Stimulated activated CD4-positive, alpha-beta T cell treated with anti-CD3 and anti-CD28 coated beads, Interleukin-1b, Interleukin-23, amount 100 ng/mL, for 24 hours (primary cell): ENCODE measurements around the gene VAC14.

Experiments used
- DNase-seq, 4 experiments: peaks; one replicate each; pipeline ENCODE4 v3.0.0-alpha.2; 2020; ENCODE audit warnings: low read depth in 4 of 4, low spot score in 1 of 4

The VAC14 gene

DNA sequence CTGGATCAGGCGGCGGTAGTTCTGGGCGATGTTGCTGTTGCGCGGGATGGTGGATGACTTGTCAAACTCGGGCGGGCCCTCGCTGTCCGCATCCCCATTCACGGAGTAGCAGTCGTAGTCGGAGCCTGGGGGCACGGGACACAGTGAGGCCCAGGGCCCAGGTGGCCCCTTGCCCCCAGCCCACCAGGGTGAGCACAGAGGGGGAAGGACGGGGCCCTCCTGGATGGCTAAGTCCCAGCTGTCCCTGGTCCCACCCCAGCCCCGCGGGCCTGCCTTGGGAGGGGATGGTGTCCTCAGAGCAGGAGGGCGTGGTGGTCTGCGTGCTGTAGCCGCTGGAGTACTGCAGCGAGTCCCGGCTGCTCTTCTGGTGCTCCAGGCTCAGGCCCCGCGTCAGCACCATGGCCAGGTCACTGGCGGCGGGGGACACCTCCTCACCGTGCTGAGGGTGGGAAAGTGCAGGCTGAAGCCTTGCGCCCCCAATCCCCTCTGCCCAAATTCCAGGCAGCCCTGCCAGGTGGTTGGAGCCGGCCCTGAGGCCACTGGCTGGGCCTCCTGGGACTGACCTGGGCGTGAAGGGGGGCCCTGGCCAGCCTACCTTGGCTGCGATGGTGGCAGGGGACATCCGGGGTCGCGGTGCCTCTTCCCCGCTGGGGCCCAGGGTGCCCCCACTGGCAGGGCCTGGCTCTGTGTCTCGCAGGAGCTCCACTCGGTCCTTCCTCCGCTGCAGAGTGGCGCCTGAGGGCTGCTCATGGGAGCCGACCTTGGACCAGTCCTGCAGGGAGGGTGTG lies 136.4 kb downstream of the VAC14 start:
- DNase-seq: no peak

DNA sequence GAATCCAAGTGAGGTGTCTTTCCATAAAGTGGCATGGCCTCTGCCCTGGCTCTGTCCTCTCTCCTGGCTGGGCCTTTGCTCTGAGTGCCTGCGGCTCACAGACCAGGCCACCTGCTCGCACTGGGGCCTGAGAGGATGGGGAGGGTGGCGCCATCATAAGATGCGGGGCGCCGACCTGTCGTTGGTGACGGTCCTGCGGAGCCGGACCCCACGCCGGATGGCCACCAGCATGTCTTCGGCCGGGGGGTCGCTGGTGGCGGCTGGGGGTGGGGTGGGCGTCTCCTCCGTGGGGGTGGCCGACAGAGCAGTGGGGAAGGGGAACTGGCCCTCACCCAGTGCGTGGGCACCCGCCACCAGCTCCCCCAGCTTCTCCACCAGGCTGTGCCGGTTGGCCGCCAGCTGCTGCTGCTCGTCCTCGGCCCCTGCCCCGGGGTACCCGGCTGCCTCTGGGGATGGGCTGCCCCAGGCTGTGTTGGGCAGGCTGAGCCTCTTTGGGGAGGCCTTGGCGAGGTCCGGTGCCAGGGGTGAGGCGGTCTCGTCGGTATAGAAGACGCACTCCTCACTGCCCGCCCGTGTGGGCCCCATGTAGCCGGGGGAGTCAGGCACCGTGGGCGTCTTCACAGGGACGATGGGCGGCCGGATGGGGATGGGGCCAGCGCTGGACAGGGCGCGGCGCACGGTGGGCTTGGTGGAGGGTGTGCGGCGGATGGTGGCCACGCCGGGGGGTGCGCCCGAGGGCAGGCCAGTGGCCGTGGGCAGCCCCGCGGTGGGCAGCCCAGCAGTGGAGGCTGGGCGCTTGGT lies 137.2 kb downstream of the VAC14 start:
- no peak for DNase-seq

DNA sequence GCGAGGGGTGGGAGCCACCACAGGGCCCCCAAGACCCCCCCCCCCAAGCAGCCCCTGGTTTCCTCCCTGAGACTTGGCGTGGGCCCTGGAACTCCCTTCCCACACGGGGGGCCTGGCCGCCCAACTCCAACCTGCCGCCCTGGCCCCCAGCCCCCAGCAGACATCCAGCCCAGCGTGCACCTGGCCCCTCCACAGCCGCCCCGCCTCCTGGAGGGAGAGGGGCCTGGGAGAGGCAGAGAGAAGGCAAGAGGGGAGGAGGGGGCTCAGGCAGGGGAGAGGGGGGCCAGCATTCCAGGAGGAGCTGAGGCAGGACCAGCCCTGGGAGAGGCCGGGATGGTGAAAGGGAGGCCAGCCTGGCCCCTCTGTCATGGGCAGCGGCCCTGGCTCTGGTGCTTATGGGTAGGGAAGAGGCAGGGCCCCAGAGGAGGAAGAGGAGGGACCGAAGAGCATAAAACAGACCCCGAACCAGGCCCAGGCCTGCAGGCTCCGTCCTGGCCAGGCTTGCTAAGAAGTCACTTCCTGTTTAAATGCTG lies 137.9 kb downstream of the VAC14 start:
- no peak for DNase-seq

DNA sequence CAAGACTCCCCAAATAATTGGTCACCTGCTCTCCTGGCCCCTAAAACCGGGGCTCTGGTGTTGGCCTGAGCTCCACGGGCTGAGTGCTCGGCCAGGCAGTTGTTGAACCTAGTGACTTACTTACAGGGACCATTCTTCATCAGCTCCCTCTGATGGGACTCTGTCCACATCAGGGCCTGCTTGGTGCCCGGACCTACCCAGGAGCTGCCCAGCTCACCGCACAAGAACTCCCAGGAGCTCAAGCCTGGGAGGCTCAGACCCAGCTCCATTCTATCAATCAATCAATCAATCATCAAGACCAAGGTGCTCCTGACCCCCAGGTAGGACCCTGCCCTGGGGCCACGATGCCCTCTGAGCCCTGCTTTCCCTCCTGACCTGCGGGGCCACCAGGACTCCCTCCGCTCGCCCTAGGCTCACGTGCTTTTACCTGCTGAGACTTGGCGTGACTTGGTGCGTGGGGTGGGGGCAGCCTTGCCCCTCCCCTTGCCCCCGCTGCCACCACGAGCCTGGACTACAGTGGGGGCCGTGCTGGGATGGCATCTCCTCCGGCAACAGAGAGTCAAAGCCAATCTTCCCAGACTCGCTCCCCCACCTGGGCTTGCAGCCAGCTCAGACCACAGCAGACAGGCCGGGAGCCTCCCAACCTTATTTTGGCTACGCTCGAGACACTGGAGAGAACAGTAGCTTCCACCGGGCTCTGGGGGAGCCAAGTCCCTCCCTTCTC lies 138.9 kb downstream of the VAC14 start:
- no peak for DNase-seq

- no peak for DNase-seq
Observed at GRCh38 chr16:70661534-70661917, 139.4 kb downstream of the VAC14 start.

- no peak for DNase-seq
Observed at GRCh38 chr16:70660672-70661350, 140.1 kb downstream of the VAC14 start.

GRCh38 chr16:70659953-70660671 lies 140.8 kb downstream of the VAC14 start:
- DNase-seq: no peak

DNA sequence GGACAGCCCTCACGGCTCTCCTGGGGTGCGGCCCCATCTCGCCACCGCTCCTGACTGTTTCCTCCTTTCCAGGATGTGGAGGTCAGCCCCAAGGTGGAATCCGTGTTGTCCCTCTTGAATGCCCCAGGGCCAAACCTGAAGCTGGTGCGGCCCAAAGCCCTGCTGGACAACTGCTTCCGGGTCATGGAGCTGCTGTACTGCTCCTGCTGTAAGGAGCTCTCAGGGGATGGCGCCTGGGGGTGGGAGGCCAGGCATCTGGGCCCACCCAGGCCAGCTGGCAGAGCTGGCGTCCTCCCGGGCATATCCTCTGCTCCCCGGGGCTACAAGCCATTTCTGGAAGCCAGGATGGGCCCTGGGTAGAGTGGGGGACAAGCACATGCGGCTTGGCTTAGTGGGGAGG lies 141.4 kb downstream of the VAC14 start:
- no peak for DNase-seq

GRCh38 chr16:70658921-70659320 lies 142.0 kb downstream of the VAC14 start:
- DNase-seq: no peak

- DNase-seq: no peak
Observed at GRCh38 chr16:70657956-70658355, 143.0 kb downstream of the VAC14 start.

DNA sequence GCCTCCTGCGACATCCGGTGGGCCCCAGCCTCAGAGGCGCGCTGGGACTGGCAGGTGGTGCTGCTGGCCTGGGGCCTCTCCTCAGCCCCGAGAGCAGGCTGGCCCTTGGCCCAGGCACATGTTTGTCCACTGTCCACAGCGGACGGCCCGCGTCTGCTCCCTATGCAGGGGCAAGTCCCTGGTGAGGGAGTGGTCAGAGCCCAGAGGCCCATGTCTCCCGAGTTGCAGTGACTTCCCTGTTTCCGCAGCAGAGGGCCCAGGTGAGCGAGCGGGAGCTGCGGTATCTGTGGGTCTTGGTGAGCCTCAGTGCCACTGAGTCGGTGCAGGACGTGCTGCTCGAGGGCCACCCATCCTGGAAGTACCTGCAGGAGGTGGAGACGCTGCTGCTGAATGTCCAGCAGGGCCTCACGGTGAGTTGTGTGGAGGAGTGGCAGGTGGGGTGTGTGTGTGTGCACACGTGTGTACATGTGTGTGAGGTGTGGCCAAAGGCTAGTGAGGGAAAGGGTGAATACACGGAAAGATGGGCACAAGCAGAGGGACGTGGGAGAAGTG lies 144.2 kb downstream of the VAC14 start:
- no peak for DNase-seq

DNA sequence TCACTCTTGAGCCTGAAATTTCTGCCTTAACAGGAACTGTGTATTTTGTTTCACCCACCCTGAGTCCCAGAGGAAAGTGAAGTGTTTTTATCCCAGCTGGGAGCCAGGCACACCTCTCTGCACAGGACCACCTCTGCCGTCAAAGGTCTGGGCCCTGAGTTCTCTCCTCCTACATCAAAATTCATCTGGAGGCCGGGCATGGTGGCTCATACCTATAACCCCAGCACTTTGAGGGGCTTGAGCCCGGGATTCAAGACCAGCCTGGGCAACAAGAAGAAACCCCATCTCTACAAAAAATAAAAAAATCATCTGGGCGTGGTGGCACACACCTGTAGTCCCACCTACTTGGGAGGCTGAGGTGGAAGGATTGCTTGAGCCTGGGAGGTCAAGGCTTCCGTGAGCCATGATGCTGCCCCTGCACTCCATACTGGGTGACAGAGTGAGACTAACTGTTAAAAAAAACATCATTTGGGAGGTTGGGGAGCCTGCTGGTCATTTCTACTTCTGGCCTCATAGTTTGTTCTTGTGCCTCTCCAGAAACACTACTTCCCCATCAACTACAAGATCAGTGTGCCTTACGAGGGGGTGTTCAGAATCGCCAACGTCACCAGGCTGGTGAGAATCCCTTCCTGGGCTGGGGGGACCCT lies 144.8 kb downstream of the VAC14 start:
- no peak for DNase-seq

- peak; percentile 38 to 76 (median 68) for DNase-seq
Observed at GRCh38 chr16:70653809-70654771, 146.9 kb downstream of the VAC14 start.

GRCh38 chr16:70653406-70653805 lies 147.6 kb downstream of the VAC14 start:
- DNase-seq: no peak

DNA sequence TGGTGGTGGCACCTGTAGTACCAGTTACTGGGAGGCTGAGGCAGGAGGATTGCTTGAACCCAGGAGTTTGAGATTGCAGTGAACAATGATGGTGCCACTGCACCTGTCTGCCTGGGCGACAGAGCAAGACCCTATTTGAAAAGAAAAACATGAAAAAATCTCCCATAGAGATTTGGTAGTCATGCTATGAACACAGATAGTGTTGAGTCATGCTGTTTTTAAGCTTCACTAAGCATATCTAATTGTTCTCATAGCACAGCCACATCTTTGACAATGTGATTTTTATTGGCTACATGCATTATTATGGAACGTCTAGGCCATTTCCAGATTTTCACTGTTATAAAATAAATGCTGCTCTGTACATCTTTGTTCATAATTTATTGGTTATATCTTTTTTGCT lies 148.6 kb downstream of the VAC14 start:
- DNase-seq: no peak

DNA sequence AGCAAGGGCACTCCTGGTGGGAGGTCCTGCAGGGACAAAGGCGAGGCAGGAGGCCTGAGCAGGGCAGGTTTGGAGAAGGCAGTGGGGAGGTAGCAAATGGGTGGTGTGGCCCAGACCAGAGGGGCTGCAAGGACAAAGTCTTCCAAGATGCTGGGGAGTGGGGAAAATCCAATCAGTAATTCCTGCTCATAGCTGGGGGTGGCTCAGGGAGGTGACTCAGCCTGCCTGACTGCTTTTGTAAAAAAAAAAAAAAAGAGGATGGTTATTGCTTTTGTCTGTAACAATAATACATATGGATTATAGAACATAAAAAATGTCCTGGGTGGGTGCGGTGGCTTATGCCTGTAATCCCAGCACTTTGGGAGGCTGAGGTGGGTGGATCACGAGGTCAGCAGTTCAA lies 149.4 kb downstream of the VAC14 start:
- no peak for DNase-seq

GRCh38 chr16:70650216-70650615 lies 150.7 kb downstream of the VAC14 start:
- no peak for DNase-seq

- no peak for DNase-seq
Observed at GRCh38 chr16:70649300-70649699, 151.7 kb downstream of the VAC14 start.
